DMS153 (cell line): Measurements from ENCODE around the gene PTGER1.
"Not testable (repeated sequence)": the region's sequence is repeated elsewhere in the genome, so short reads cannot be mapped to it uniquely, and the experiment has no call there.

Experiments used
- DNase-seq: peaks from one replicate; lab custom pipeline; 2025; lab: John Stamatoyannopoulos, UW

Gene PTGER1

DNA sequence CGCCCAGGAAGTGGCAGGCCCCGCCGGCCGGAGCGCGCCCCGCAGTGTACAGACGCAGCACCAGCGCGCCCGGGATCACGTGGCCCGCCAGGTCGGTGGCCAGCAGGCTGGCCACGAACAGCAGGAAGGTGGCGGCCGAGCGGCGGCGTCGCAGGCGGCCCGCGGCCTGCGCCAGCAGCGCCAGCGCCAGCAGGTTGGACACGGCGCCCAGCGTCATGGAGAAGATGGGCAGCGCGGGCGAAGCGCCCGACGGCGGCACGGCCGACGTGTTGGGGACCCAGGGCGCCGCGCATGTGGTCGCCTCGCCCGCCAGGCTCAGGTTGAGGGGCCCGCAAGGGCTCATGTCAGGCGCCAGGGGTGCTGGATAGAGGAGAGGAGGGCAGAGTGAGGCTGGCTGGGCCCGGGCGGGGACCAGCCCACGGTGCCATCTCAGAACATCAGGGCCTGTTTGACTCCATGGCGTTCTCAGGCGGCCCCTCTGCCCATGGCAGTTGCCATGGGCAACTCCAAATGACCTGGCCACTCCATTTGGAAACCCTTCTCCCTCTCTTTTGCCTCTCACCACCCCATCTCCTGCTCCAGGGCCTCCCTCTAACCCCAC is 1.1 kb downstream of the PTGER1 start:
- no peak for DNase-seq

GRCh38 chr19:14473073-14473977 is 1.8 kb downstream of the PTGER1 start:
- DNase-seq, result no peak

DNA sequence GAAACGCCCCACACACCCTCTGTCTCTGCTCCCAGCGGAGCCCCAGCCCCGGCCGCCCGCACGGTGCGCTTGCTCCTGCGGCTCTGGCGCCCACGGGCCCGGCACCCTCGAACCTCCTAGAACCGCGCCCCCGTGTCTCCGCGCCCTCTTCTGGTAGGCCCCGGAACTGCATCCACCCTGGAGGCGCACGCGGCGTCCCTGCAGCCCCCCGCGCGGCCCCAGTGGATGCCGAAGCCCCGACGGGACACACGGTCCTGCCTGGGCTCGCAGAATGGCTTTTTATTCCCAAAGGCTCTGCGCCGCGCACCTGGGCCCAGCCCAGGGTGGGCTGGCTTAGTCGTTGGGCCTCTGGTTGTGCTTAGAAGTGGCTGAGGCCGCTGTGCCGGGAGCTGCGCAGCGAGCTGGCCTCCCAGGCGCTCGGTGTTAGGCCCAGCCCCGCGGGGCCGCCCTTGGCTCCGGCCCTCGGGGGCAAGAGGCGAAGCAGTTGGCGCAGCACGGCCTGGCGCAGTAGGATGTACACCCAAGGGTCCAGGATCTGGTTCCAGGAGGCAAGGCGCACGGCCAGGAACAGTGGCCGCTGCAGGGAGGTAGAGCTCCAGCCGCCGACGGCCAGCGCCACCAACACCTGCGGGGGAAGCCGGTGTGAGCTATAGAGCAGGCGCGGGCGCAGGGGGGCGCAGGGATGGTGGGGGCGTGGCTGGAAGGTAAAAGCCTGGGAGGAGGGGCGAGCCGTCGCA is 2.8 kb downstream of the PTGER1 start:
- peak; percentile 41 for DNase-seq

DNA sequence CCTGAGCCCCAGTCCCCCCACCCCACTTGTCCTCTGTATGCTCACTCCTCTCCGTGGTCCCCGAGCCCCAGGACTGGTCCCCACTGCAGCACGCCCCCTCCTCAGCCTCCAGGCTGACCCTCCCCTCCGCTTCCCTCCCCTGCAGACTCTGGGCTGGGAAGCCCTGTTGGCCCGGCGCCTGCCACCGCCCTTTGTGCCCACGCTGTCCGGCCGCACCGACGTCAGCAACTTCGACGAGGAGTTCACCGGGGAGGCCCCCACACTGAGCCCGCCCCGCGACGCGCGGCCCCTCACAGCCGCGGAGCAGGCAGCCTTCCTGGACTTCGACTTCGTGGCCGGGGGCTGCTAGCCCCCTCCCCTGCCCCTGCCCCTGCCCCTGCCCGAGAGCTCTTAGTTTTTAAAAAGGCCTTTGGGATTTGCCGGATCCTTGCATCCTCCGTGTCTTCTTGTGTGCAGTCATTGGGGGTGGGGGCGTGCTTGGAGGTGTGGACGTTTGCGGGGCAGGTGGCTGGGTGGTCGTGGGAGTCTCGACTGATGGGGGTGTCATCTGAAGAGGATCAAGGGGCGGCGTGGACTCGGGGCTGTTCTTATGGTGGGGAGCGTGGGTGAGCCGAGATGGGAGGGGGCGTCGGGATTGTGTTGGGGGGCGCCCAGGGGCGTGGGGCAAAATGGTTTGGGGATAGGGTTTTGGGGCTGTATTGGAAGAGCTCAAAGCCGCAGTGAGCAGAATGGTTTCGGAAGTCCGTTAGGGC is 3.5 kb downstream of the PTGER1 start:
- DNase-seq, result no peak

DNA sequence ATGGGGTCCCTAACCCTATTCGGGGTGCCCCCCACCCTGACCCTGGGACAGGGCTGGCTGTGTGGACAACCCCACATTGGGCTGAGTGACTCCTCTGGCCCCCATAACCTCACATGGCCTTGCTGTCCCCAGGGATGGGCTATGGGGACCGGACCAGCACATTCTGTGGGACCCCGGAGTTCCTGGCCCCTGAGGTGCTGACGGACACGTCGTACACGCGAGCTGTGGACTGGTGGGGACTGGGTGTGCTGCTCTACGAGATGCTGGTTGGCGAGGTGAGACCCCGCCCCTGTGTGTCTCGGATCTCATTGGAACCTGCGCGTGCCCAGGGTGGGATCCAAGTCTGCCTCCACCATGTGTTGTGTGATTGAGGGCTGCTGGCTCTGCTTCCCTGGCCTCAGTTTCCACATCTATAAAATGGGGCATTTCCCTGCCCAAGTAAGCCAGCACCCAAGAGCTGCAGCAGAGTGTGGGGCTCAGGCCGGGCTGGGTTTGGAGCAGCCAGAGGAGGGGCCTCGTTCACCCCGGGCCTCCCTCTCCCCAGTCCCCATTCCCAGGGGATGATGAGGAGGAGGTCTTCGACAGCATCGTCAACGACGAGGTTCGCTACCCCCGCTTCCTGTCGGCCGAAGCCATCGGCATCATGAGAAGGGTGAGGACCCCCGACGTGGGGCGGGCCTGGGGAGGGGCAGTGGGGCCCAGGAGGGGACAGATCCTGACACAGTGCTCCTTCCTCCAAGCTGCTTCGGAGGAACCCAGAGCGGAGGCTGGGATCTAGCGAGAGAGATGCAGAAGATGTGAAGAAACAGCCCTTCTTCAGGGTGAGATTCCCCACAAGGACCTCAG is 4.9 kb downstream of the PTGER1 start:
- no peak for DNase-seq

GRCh38 chr19:14467816-14468215 is 7.3 kb downstream of the PTGER1 start:
- DNase-seq, result no peak

- no peak for DNase-seq
Measured at GRCh38 chr19:14467391-14467790, 7.8 kb downstream of the PTGER1 start.

- no peak for DNase-seq
Measured at GRCh38 chr19:14463747-14464146, 11.4 kb downstream of the PTGER1 start.

- not testable (repeated sequence) for DNase-seq
Measured at GRCh38 chr19:14462401-14462800, 12.8 kb downstream of the PTGER1 start.

DNA sequence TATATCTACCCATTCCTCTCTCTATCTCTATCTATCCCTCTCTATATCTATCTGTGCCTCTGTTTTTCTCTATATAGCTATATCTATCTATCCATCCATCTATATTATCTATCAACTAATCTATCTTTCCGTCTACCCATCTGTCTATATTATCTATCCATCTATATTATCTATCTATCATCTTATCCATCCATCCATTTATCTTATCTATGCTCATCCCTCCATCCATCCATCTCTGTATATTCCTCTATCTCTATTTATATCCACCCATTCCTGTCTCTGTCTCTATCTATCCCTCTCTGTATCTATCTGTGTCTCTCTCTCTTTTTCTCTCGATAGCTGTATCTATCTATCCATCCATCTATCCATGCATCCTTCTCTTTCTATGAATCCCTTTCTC is 14.2 kb downstream of the PTGER1 start:
- no peak for DNase-seq

GRCh38 chr19:14459703-14460102 is 15.5 kb downstream of the PTGER1 start:
- no peak for DNase-seq

GRCh38 chr19:14452303-14452702 is 22.9 kb downstream of the PTGER1 start:
- not testable (repeated sequence) for DNase-seq

- DNase-seq, result no peak
Measured at GRCh38 chr19:14450876-14451275, 24.3 kb downstream of the PTGER1 start.

- DNase-seq, result no peak
Measured at GRCh38 chr19:14450168-14450874, 24.8 kb downstream of the PTGER1 start.

DNA sequence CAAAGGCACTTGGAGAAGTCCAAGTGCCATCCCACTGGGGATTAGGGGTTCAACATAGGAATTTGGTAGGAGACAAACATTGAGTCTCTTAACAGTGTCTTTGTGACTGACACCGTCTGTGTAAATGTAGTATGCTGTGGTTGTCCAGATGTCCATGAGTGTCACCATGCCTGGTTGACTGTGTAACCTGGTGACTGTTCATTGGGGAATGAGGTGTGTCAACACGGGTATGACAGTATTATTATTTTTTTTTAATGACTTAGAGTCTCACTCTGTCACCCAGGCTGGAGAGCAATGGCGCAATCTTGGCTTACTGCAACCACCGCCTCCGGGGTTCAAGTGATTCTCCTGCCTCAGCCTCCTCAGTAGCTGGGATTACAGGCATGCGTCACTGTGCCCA is 25.8 kb downstream of the PTGER1 start:
- DNase-seq, result no peak

- DNase-seq, result no peak
Measured at GRCh38 chr19:14446336-14447036, 28.7 kb downstream of the PTGER1 start.

GRCh38 chr19:14443632-14444216 is 31.4 kb downstream of the PTGER1 start:
- DNase-seq, result no peak

DNA sequence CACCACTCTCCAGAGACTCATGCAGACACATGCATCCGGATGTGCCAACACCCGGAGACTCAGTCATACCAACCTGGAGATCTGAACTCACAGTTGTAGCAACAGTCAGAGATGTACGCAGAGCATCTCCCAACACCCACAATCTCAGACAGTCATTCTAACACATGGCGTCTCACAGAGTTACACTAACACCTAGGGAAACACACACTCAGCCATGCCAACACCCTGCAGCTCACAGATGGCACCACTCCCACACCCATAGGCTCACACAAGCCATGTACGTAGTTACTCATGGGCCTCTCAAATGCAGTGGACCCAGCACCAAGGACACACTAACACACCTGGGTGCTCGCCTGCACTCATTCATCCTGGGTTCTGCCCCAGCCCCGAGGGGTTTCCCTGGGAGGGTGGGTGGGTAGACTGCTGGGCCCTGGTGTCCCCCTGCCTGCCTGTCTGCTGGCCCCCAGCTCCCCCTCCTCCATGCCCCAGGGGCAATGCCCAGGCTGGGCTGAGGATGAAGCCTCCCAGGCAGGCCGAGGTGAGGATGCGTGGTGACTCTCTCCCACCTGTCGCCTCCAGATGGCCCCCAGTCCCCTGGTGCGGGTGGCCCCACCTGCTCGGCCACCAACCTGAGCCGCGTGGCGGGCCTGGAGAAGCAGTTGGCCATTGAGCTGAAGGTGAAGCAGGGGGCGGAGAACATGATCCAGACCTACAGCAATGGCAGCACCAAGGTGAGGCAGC is 32.1 kb downstream of the PTGER1 start:
- DNase-seq, result no peak
